ENCODE data around the gene MUSK.

DNA sequence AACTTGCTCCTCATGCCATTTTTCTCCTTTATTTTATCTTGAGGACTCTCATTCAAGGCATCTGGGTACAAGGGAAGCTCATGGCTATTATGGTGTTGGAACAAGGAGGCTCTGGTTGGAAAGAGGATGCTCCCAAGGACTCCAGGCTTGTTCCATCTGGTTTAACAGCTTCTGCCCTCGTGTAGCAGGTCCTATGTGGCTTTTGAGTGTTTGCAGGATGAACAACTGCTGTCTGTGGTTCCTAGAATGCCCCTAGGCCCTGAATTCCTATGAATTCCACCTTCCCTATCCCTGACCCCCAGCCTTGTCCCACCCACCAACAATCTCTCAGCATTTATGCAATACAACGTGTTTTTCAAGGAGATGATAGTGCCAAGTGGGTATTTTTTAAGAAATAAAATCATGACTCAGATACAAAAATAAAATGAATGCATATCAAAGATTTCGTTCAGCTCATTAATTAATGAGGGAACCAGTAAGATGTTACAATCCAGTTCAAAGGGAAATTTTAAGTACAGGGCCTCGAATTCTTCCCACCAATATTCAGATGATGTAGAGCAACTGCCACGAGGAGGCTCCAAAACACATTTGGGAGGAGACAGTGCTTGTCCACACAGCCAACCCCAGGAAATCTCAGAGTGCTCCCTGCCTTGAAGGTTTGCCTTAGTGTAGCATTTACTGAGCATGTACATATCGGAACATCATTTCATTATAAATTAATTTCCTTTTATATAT lies 182.0 kb downstream of the MUSK start:
- TF ChIP-seq, protein P1, sequence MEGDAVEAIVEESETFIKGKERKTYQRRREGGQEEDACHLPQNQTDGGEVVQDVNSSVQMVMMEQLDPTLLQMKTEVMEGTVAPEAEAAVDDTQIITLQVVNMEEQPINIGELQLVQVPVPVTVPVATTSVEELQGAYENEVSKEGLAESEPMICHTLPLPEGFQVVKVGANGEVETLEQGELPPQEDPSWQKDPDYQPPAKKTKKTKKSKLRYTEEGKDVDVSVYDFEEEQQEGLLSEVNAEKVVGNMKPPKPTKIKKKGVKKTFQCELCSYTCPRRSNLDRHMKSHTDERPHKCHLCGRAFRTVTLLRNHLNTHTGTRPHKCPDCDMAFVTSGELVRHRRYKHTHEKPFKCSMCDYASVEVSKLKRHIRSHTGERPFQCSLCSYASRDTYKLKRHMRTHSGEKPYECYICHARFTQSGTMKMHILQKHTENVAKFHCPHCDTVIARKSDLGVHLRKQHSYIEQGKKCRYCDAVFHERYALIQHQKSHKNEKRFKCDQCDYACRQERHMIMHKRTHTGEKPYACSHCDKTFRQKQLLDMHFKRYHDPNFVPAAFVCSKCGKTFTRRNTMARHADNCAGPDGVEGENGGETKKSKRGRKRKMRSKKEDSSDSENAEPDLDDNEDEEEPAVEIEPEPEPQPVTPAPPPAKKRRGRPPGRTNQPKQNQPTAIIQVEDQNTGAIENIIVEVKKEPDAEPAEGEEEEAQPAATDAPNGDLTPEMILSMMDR (conservative IDR thresholded peaks at IDR 0.05; ENCODE audit: low read depth, low read length) = no peak
- TF ChIP-seq RAD21 (IDR thresholded peaks at IDR 0.05; ENCODE audit: low read length) (no peak), POLR2A (IDR thresholded peaks at IDR 0.05; ENCODE audit: low read depth, low read length) (no peak), CHD1 (IDR thresholded peaks at IDR 0.05; ENCODE audit: low read depth, low read length) (no peak), NFE2L2 (IDR thresholded peaks at IDR 0.05; ENCODE audit: low read depth, low read length) (no peak), RFX5 (IDR thresholded peaks at IDR 0.05; ENCODE audit: low read depth, low read length) (no peak), MXI1 (IDR thresholded peaks at IDR 0.05; ENCODE audit: borderline replicate concordance, low read depth, low read length) (no peak), BHLHE40 (IDR thresholded peaks at IDR 0.05; ENCODE audit: low read depth, low read length) (no peak), SMC3 (IDR thresholded peaks at IDR 0.05; ENCODE audit: low read depth, low read length) (no peak), FOS (IDR thresholded peaks at IDR 0.05; ENCODE audit: low read depth, low read length) (no peak)

Measured in IMR-90 (cell line).